VCaP (cell line): ENCODE results near the gene RNU1-4.
"Not testable (repeated sequence)": the region's sequence is repeated elsewhere in the genome, so short reads cannot be mapped to it uniquely, and the experiment has no call there.

Experiments used
- H3K27ac ChIP-seq: fragments of 450-650 bp; 2 replicates; pipeline ENCODE4 v1.5.1; 2017
- TF ChIP-seq, protein P1 (sequence below): fragments of 450-650 bp; conservative IDR thresholded peaks from 2 replicates; pipeline ENCODE4 v1.5.1; 2017; ENCODE audit warnings: mild to moderate bottlenecking, moderate library complexity

Gene RNU1-4

DNA sequence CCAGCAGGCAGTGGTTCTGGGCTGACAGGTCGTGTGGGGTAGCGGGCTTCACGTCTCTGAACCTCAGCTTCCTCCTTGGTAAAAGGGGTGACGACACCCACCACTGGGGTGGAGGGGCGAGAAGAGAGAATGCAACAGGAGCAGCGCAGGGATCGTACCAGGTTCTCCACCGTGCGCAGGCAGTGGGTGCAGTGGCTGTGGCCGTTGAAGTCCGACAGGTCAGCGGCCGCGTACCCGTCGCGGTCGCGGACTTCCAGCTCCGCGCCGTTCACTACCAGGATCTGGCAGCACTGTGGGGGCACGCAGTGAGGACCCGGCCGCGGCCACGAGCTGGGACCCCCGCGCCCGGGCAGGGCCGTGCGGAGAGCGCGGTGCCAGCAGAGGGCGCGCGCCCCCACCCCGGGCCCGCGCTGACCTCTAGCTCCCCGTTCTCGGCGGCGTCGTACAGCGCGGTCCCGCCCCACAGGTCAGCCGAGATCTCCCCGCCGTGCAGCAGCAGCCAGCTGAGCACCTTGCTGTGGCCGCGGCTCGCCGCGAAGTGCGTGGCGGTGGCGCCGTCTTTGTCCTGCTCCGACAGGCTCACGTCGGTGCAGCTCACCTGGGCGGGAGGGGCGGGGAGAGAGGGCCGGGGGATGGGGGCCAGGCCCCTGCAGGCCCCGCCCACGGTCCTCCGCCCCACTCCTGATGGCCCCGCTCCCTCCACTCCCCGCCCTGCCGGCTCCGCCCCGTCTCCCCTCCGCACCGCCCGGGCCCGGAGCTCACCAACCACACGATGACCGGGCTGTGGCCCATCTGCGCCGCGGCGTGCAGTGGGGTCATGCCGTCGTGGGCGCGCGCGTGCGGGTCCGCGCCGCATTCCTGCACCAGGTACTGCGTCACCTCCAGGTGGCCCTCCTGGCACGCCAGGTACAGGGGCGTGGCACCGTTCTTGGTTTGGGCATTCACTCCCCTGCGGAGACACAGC lies 32.9 kb upstream of the RNU1-4 start:
- H3K27ac ChIP-seq = not testable (repeated sequence)
- TF ChIP-seq, protein P1, sequence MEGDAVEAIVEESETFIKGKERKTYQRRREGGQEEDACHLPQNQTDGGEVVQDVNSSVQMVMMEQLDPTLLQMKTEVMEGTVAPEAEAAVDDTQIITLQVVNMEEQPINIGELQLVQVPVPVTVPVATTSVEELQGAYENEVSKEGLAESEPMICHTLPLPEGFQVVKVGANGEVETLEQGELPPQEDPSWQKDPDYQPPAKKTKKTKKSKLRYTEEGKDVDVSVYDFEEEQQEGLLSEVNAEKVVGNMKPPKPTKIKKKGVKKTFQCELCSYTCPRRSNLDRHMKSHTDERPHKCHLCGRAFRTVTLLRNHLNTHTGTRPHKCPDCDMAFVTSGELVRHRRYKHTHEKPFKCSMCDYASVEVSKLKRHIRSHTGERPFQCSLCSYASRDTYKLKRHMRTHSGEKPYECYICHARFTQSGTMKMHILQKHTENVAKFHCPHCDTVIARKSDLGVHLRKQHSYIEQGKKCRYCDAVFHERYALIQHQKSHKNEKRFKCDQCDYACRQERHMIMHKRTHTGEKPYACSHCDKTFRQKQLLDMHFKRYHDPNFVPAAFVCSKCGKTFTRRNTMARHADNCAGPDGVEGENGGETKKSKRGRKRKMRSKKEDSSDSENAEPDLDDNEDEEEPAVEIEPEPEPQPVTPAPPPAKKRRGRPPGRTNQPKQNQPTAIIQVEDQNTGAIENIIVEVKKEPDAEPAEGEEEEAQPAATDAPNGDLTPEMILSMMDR = 0 out of 2 replicates have a peak, but pooled peaks have one; percentile 11

DNA sequence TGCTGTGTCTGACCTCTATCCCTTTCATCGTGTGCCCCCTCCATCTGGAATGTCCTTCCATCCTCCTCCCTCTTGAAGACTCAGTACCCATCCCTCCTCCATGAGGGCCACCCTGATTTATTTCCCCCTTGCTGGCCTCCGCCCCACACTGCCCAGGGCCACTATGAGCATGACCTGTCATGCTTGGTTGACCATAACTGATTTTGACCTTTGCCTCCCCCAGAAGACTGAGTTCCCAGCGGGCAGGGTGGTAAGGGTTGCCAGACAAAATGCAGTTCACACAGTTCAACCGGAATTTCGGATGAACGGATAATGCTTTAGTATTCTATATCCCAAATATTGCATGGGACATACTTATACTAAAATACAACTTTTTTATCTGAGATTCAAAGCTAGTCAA lies 31.6 kb upstream of the RNU1-4 start:
- not testable (repeated sequence) for H3K27ac ChIP-seq

- TF ChIP-seq, protein P1 = peak; percentile 46
- not testable (repeated sequence) for H3K27ac ChIP-seq
Observed at GRCh38 chr1:16709659-16710087, 30.6 kb upstream of the RNU1-4 start.

GRCh38 chr1:16710618-16711017 lies 29.7 kb upstream of the RNU1-4 start:
- not testable (repeated sequence) for H3K27ac ChIP-seq

DNA sequence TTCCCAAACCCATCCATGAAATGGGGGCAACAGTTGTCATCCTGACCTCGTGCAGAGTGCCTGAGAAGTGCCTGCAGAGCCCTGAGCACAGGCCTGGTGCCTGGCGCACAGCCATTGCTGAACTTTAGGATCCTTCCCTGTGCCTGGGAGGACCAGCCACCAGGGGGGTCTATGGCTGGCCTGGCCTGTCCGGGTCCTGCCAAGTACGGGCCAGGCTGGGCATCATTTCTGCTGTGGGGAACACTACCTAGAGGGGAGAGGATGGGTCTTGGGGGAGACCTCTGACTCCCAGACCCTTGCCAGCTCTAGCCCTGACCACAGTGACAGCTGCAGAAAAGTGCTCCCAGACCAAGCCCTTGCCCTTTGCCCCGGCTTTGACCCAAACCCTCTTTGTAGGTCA lies 28.2 kb upstream of the RNU1-4 start:
- not testable (repeated sequence) for H3K27ac ChIP-seq

GRCh38 chr1:16712582-16712981 lies 27.7 kb upstream of the RNU1-4 start:
- not testable (repeated sequence) for H3K27ac ChIP-seq

GRCh38 chr1:16712984-16713383 lies 27.3 kb upstream of the RNU1-4 start:
- H3K27ac ChIP-seq = not testable (repeated sequence)

- H3K27ac ChIP-seq = not testable (repeated sequence)
Observed at GRCh38 chr1:16713480-16713879, 26.8 kb upstream of the RNU1-4 start.

DNA sequence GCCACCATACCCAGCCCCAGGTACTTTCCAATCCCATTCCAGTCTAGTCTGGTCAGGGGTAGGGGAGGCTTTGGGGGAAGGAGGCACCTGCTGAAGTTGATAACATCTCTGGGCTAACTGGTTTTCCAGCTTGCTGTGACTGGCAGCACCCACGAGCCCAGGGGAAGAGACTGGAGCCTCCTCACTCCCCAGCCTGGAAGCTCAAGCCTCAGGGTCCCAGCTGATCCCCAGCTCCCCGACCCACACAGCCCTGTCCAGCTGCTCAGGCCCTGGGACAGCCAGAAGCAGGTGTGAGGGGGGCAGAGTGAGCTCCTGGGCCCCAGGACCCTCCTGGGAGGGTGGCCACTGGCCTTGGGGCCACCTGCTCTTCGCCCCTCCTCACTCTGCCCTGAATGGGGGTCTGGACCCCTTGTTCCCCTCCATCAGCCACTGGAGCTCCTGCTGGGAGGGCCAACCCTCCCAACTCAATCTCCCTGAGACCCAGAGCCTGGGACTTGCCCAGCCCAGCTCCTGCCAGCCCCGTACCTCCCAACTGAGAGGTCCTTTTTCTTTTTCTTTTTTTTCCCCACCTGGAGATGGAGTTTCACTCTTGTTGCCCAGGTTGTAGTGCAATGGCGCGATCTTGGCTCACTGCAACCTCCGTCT lies 23.5 kb upstream of the RNU1-4 start:
- TF ChIP-seq, protein P1 = no peak
- peak overlapping the region; percentile 57; the same call in 1 of the 2 replicates for H3K27ac ChIP-seq

- peak overlapping the region; percentile 57; the same call in 1 of the 2 replicates for H3K27ac ChIP-seq
- TF ChIP-seq, protein P1 = no peak
Observed at GRCh38 chr1:16717336-16718098, 22.8 kb upstream of the RNU1-4 start.

GRCh38 chr1:16718099-16718907 lies 22.0 kb upstream of the RNU1-4 start:
- not testable (repeated sequence) for H3K27ac ChIP-seq
